Kasumi-1 (cell line): ENCODE measurements around the gene TEDC1.

Experiments
- DNase-seq, 2 experiments: peaks; one replicate each; lab custom pipeline; 2025; lab: John Stamatoyannopoulos, UW

The TEDC1 gene

GRCh38 chr14:105456736-105457617, 34.1 kb upstream of the TEDC1 start:
- no peak for DNase-seq

- DNase-seq = no peak
These were observed 33.0 kb upstream of the TEDC1 start for GRCh38 chr14:105458010-105458409.

- no peak for DNase-seq
These were observed 32.5 kb upstream of the TEDC1 start for GRCh38 chr14:105458571-105458970.

- no peak for DNase-seq
These were observed 30.9 kb upstream of the TEDC1 start for GRCh38 chr14:105460116-105460515.

GRCh38 chr14:105460616-105461015, 30.4 kb upstream of the TEDC1 start:
- no peak for DNase-seq

GRCh38 chr14:105461903-105462302, 29.1 kb upstream of the TEDC1 start:
- no peak for DNase-seq

- no peak for DNase-seq
These were observed 26.5 kb upstream of the TEDC1 start for GRCh38 chr14:105464501-105464900.

- DNase-seq = no peak
These were observed 25.6 kb upstream of the TEDC1 start for GRCh38 chr14:105465209-105466031.

GRCh38 chr14:105466531-105467248, 24.4 kb upstream of the TEDC1 start:
- DNase-seq = no peak

- no peak for DNase-seq
These were observed 23.7 kb upstream of the TEDC1 start for GRCh38 chr14:105467249-105467941.

- no peak for DNase-seq
These were observed 23.0 kb upstream of the TEDC1 start for GRCh38 chr14:105467942-105468471.

- DNase-seq = no peak
These were observed 22.3 kb upstream of the TEDC1 start for GRCh38 chr14:105468621-105469241.

- DNase-seq = no peak
These were observed 21.3 kb upstream of the TEDC1 start for GRCh38 chr14:105469456-105470349.

- DNase-seq = no peak
These were observed 20.4 kb upstream of the TEDC1 start for GRCh38 chr14:105470350-105471296.

GRCh38 chr14:105471297-105471821, 19.7 kb upstream of the TEDC1 start:
- DNase-seq = no peak

GRCh38 chr14:105471823-105472485, 19.1 kb upstream of the TEDC1 start:
- no peak for DNase-seq

- no peak for DNase-seq
These were observed 18.5 kb upstream of the TEDC1 start for GRCh38 chr14:105472486-105472991.
